DMS79 treated with DMSO at 0.1 percent for 48 hours (cell line): ENCODE results near the gene SUSD4.

Experiments used
- DNase-seq: peaks from one replicate; lab custom pipeline; 2025; lab: John Stamatoyannopoulos, UW

The SUSD4 gene

GRCh38 chr1:223329252-223329651 is 34.7 kb downstream of the SUSD4 start:
- no peak for DNase-seq

- no peak for DNase-seq
These were observed 35.4 kb downstream of the SUSD4 start for GRCh38 chr1:223328566-223328965.

- no peak for DNase-seq
These were observed 37.2 kb downstream of the SUSD4 start for GRCh38 chr1:223326776-223327175.

- DNase-seq, result no peak
These were observed 40.2 kb downstream of the SUSD4 start for GRCh38 chr1:223323491-223324484.

- DNase-seq, result no peak
These were observed 41.1 kb downstream of the SUSD4 start for GRCh38 chr1:223322868-223323267.

GRCh38 chr1:223320959-223321358 is 43.0 kb downstream of the SUSD4 start:
- DNase-seq, result no peak

GRCh38 chr1:223319905-223320580 is 43.9 kb downstream of the SUSD4 start:
- DNase-seq, result peak; percentile 76

- DNase-seq, result no peak
These were observed 44.6 kb downstream of the SUSD4 start for GRCh38 chr1:223319398-223319797.

- DNase-seq, result no peak
These were observed 47.9 kb downstream of the SUSD4 start for GRCh38 chr1:223316082-223316481.

- DNase-seq, result no peak
These were observed 48.3 kb downstream of the SUSD4 start for GRCh38 chr1:223315665-223316064.

- no peak for DNase-seq
These were observed 50.6 kb downstream of the SUSD4 start for GRCh38 chr1:223313415-223313754.

GRCh38 chr1:223312705-223313414 is 51.1 kb downstream of the SUSD4 start:
- DNase-seq, result no peak

- DNase-seq, result no peak
These were observed 51.7 kb downstream of the SUSD4 start for GRCh38 chr1:223312273-223312672.

GRCh38 chr1:223311826-223312225 is 52.1 kb downstream of the SUSD4 start:
- DNase-seq, result no peak

- DNase-seq, result no peak
These were observed 55.8 kb downstream of the SUSD4 start for GRCh38 chr1:223308136-223308535.

GRCh38 chr1:223307544-223307943 is 56.4 kb downstream of the SUSD4 start:
- DNase-seq, result no peak

GRCh38 chr1:223304931-223305330 is 59.0 kb downstream of the SUSD4 start:
- no peak for DNase-seq

- DNase-seq, result no peak
These were observed 62.6 kb downstream of the SUSD4 start for GRCh38 chr1:223301371-223301770.

- DNase-seq, result no peak
These were observed 64.4 kb downstream of the SUSD4 start for GRCh38 chr1:223299553-223299952.

- DNase-seq, result no peak
These were observed 65.3 kb downstream of the SUSD4 start for GRCh38 chr1:223298701-223299100.

GRCh38 chr1:223297800-223298199 is 66.2 kb downstream of the SUSD4 start:
- DNase-seq, result no peak

- DNase-seq, result no peak
These were observed 72.2 kb downstream of the SUSD4 start for GRCh38 chr1:223291796-223292195.

GRCh38 chr1:223290397-223290796 is 73.6 kb downstream of the SUSD4 start:
- no peak for DNase-seq
